GM18868 (cell line): ENCODE measurements around the gene GOSR1.
"Not testable (repeated sequence)": the region's sequence is repeated elsewhere in the genome, so short reads cannot be mapped to it uniquely, and the experiment has no call there.

Experiments used
- ATAC-seq: cut with Tn5 transposase; IDR thresholded peaks from one replicate; pipeline ENCODE4 v1.9.1; 2021; ENCODE audit warnings: mild to moderate bottlenecking, moderate library complexity; ENCODE audit not compliant: unreplicated experiment

The GOSR1 gene

DNA sequence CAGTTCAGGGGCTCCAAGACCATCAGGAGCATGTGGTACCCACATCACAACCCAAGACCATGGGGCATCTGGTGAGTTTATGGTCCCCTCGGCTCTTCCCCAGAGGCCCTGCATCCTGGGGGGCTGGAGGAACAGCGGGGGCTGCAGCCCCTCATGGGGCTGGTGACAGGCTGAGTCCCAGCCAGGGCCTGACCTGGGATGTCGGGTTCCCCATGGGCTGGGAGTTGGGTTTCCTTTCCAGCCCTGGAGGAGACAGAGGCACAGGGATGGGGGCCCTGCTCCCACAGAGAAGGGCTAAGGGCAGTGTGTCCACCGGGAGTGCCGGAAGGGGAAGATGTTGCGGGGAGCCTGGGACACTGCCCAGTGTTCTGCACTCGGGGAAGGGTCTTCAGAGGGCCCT is 82.4 kb downstream of the GOSR1 start:
- no peak for ATAC-seq

DNA sequence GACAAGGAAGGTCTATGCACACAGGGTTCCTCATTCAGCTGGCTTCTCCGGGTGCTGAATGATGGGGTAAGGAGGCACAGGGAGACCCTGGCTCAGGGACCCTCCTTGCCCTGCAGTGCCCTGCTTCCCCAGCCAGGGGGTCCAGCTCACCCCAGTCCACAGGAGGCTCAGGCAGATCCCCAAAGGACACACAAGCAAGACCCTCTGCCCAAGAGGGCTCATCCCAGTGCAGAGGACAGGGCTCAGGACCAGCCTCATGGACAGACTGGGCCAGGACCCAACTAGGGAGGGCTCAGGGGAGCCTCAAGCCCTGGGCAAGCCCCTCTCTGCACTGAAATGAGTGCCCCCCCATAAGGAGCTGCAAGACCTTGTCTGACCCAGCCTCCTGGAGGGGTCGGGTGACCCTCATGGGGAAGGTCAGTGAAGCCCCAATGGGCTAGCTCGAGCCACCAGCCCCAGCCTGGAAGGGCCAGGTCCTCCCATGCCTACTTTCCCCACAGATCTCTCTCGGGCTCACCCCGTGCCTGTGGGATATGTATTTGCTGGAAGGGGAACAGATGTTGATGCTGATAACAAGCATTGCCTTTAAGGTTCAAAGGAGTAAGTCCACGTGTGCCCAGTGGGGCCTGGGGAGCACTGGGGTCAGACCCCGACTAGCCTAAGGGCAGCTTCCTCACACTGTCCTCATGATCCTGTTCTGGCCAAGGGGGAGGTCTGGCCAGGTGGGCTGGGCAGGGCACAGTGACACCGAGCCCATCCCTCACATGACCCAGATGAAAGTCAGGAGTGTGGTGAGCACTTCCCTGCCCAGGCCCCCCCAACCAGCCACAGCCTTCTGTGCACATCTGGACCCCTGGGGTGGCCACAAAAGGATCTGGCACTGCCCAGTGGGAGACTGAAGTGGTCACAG is 83.2 kb downstream of the GOSR1 start:
- ATAC-seq, result not testable (repeated sequence)

DNA sequence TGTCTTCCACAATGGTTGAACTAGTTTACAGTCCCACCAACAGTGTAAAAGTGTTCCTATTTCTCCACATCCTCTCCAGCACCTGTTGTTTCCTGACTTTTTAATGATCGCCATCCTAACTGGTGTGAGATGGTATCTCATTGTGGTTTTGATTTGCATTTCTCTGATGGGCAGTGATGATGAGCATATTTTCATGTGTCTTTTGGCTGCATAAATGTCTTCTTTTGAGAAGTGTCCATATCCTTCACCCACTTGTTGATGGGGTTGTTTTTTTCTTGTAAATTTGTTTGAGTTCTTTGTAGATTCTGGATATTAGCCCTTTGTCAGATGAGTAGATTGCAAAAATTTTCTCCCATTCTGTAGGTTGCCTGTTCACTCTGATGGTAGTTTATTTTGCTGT is 84.6 kb downstream of the GOSR1 start:
- not testable (repeated sequence) for ATAC-seq

DNA sequence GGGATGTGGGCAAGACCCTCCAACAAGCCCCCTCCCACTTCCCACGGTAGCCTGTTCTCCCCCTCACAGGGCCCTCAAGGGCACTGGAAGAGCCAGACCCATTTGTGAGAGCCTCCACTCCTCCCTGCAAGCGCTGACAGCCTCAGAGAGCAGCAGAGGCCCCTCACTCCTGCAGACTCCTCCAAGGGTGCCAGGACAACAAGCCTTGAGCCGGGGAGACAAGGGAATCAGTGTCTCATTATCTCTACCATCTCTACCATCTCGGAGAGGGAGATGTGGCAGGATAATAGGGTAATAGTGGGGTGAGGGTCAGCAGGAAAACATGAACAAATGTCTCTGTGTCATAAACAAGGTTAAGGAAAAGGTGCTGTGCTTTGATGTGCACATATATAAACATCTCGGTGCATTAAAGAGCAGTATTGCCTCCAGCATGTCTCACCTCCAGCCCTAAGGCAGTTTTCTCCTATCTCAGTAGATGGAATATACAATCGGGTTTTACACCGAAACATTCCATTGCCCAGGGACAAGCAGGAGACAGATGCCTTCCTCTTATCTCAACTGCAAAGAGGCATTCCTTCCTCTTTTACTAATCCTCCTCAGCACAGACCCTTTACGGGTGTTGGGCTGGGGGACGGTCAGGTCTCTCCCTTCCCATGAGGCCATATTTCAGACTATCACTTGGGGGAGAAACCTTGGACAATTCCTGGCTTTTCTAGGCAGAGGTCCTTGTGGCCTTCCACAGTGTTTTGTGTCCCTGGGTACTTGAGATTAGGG is 86.1 kb downstream of the GOSR1 start:
- not testable (repeated sequence) for ATAC-seq

DNA sequence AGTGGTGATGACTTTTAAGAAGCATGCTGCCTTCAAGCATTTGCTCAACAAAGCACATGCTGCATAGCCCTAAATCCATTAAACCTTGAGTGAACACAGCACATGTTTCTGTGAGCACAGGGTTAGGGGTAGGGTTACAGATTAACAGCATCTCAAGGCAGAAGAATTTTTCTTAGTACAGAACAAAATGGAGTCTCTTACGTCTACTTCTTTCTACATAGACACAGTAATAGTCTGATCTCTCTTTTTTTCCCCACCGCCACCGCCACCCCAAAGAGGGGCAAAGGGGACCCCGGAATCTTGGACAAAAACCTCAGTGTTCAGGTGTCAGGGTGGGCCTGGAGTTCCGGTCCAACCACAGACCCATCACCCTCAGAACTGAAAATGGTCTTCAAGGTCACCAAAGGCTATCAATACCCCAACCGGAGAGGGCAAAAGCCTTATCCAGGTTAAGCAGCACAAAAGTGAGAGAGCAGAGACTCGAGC is 86.7 kb downstream of the GOSR1 start:
- not testable (repeated sequence) for ATAC-seq

DNA sequence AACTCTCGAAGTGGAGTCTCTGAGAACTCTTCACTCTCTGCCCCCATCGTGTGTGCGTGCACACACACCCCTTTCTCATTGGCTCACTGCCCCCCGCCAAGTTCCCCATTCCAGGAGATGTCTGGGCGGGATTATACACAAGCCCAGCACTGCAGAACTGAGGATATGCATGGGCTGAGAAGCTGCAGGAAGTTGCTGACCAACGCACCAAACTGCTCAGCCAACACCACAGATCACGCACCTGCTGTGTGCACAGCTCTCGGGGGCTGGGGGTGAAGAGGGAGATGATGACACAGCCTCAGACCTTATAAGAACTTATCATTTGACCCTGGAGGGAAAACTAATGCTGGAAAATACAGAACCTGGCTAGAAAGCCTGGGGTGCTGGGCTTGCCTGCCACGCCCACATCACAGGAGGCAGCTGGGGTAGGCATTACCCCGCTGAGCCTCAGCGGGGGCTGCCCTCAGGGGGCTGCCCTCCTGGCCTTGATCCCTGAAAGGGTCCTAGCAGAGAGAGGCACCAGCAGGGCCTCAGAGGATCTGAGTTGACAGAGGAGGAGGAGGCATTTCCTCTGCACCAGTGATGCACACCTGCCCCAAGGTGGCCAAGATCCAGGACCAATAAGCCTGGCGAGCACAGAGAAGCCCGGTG is 87.3 kb downstream of the GOSR1 start:
- ATAC-seq, result not testable (repeated sequence)

DNA sequence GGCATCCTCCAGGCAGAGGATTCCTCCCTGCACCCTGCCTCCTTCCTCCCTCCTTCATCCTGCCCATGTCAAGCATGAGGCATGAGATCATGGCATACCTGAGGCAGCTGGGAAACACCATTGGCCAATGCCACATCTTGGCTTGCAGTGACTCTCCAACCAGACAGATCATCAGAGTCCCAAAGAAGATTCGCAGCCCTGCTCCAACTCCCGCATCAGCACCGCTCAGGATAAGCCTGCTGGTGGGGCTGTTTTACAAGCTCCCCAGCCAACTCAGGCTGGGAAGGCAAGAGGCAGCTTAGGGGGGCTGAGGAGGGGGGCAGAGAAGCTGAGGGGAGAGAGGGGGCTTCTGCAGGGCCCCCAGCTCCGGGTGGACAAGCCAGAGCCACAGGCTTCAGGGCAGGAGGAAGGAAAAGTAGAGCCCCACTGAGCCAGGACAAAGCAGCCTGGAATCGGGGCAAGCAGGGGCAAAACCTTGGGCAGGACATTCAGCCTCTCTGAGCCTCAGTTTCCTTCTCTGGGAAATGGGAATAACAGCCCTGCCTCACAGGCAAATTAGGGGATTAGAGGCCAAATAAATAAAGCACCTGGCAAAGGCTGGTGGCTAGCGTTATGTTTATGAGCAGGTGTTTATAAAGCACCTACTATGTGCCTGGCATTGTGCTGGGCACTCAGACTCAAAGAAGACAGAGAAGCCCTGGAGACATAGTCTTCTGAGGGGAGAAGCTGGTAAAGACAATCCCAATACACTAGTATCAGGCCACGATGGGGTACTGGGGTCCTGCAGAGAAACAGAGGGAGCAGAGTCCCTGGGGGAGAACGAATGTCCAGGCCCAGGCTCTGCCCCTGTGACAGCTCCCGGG is 88.1 kb downstream of the GOSR1 start:
- no peak for ATAC-seq

DNA sequence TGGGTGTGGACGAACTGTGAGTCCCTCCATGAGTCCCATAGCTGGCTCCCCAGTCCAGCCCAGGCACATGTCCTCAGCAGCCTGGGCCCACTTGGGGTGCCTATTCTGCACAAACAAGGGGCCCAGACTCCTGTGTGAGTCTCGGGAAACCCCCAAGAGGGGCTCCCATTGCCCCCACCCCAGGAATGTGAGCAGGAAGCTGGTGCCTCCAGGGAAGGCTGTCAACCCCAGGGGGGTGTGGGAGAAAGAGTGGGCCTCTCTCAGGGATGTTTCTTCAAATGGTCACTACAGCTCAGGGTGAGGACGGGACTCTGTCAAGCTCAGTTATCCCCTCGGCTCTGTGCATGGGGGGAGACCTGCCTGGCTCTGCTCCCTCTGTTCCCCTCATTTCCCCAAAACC is 88.9 kb downstream of the GOSR1 start:
- not testable (repeated sequence) for ATAC-seq

DNA sequence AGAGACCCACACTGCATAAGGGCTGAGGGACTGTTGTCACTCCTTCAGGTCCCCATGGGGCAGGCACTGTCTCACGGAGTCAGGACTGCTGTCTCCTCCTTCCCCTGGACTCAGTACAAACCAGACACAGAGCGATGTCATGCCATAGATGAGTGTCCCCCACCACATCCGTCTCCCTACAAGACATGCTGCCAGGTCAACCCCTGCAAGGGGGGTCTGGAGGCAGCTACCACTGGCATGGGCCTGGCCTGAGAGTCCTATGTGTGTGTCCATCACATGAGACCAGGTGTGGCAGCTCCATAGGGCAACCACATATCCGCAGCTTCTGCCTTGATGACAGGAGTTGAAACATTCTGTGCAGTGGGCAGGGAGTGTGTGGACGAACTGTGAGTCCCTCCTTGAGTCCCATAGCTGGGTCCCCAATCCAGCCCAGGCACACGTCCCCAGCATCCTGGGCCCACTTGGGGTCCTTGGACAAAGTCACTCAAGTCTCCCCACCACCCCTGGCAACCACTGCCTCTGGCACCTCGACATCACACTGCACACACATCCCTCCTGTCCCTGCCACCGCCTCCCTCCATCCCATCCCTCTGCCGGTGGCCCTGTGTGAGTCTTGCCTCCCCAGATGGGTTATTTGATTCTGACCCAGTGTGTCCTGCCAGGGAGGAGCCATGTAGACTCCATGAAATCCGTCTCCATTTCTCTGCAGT is 89.5 kb downstream of the GOSR1 start:
- not testable (repeated sequence) for ATAC-seq

DNA sequence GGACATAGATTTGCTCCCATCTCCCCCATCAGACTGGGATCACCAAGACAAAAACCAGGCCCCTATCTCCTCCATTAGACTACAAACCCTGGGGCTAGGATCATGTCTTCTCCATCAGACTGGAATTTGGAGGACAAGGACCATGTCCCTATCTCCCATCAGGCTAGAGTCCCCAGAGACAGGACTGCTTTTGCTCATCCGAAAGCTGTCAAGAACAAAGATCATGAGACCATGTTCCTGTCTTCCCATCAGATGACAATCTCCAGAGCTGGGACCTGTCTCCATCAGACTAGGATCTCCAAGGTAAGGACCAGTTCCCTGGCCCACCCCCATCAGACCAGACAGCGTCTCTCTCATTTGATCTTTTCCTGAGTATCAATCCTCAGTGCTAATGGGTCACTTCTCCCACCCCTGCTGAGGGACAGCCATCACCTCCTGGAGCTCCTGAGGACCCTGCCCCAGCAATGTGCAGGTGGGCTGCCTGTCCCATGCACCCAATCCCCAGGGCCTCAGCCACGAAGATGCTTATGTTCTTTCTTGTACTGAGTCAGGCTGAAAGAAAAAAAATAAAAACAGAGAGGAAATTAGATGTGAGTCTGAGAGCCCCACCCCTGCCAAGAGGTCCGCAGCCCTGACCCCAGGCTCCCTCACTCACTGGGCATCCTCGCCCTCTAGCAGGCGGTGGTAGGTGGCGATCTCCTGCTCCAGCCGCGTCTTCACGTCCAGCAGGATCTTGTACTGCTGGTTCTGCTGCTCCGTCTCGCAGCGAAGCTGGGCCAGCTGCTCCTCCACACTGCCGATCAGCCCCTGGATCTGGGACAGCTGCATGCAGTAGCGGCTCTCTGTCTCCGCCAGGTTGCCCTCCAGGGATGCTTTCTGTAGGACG is 90.3 kb downstream of the GOSR1 start:
- no peak for ATAC-seq

DNA sequence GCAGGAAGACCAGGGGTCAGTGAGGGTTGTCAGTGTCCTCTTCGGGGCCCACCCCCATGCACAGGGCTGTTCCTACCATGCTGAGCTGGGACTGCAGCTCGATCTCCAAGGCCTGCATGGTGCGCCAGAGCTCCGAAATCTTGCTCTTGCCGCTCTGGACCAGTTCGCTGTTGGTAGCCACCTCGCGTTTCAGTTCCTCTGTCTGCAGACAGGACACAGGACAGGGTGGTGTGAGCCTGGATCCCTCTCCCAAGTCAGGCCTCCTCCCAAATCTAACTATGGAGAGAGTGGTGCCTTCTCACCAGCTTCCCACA is 90.9 kb downstream of the GOSR1 start:
- ATAC-seq, result no peak

DNA sequence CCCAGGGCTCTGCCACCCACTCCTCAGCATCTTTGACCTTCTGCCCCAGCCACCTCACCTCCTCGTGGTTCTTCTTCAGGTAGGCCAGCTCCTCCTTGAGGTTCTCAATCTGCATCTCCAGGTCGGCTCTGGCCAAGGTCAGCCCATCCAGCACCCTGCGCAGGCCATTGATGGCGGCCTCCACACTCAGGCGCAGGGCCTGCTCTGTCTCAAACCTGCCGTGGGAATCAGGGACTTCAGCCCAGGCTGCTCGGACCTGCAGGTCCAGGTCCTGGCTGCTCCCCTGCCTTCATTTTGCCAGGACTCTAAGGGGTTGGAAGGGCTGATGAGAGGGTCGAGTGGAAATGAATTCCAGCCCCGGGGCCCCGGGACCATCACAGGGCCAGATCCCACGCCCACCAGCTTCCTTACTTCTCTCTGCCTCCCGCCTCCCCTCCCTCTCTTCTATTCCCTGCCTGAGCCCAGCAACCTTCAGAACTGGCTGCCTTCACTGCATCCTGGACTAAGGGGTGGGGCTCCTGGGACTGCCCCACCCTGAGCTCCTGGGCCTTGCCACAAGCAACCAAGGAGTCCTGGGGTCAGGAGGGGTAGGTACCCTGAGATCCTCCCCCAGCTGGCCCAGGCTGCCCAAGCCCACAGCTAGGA is 92.4 kb downstream of the GOSR1 start:
- ATAC-seq, result not testable (repeated sequence)

DNA sequence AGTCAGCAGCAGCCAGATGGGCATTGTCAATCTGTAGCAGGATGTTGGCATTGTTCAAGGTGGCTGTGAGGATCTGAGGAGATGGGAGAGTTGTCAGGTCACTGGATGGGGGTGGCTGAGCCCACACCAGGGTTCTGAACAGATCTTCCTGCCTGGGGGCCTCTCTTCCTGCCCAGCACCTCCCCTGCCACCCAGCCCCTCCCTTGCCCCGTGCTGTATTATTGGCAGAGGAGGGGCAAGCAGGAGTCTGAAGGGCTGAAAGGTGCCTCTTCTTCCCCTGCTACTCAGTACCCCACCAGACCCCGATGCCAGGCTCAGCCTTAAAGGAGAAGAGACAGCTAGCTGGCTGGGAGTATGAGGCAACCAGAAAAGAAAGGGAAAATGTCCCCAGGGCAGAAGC is 93.0 kb downstream of the GOSR1 start:
- ATAC-seq, result no peak

DNA sequence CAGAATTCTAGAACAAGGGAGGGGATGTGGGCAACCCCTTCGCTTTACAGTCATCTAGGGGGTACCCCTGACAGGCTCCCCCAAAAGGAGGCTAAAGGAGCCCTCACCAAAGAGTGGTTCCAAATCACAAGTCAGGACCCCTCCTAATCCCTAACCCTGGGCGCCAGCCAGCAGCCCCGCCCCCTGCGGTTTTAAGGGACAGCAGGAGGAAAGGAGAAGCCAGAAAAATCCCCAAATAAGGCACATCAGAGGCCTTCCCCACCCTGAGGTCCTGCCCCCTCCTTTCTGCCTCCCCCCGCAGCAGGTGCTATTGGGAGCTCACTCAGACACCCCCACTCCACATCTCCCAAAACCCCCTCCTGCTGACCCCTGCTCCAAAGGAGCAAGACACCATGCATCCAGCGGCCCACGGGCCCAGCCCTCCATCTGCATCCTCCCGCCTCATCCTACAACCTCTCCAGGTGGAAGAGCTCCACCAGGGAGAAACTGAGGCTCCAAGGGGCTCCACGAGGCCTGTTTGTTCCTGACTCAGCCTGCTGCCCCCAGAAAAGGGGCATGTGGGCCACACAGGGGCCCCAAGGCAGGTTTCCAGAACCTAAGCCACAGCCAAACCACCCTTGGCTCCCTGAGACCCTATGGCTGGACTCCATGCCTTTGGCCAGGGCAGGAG is 93.5 kb downstream of the GOSR1 start:
- ATAC-seq, result no peak

DNA sequence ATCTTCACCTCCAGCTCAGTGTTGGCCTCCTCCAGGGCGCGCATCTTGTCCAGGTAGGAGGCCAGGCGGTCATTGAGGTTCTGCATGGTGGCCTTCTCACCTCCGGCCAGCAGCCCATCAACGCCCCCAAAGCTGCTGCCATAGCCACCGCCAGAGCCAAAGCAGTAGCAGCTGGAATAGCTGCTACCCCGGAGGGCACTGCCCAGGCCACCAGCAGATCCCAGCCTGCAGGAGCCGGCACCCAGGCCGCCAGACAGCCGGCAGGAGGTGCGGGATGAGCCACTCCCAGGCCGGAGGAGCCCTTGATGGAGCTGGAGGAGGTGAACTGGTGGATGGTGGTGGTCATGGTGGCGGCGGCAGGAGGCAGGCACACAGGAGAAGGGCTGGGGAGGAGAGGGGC is 94.2 kb downstream of the GOSR1 start:
- not testable (repeated sequence) for ATAC-seq

DNA sequence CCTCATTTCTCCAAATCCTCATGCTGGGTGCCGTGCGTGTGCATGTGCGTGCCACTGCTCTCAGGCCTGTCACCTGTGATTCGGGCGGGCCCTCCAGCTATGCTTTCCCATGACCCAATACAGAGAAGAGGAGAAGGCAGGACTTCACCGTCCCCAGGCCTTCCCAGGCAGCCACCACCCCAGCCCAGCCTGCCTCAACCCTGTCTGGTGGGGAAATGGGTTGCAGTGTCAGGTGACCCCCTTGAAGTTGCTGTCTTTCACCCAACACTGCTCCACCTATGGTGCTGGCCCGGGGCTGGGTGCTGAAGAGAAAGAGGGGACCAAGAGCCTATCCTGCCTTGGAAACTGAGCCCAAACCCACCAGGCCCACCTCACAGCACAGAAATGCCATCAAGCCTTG is 94.7 kb downstream of the GOSR1 start:
- no peak for ATAC-seq

DNA sequence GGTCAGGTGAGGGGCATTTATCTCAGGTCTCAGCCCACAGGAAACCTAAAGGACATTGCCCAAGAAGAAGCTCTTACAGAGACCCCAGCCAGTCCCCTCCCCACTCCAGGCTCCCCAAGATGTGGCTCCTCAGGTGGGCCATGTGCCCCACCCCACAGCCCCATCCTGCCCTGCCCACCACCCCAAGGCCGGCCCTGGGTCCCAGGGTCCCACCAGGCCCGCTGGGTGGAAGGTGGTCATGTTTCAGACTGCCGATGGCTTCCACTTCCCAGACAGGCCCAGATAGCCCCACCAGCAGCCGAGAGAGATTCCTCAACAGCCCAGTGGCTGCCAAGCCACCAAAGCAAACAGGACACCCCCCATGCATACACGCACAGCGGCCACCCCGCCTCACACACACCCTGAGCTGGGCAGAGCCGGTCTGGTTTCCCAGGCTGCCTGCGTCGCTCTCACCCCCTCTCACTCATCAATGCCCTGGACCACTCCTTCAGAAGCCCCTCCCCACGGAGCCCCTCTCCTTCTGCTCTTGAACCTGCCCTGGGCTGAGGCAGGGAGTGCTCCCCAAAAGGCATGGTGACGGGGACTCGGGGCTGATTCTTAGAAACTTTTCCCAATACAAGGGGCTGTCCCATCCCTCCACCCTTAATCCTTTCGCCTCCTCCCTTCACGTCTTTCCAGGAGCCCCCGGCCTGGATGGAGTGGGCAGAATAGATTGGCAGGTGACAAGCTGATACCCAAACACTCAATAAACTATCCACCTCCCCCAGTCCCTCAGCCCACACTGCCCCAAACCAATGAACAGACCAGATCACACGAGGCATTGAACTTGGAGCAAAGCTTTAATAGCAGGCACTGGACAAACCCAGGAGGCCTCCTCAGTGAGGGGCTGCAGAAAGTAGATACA is 95.7 kb downstream of the GOSR1 start:
- not testable (repeated sequence) for ATAC-seq
